ENCODE data around the gene XPO4.

XPO4 gene

GRCh38 chr13:20939662-20940061 is 37.1 kb upstream of the XPO4 start:
- TF ChIP-seq SIN3A (IDR thresholded peaks at IDR 0.05; ENCODE audit: borderline replicate concordance, insufficient read depth, low read length) (no peak), FOXP2 (optimal IDR thresholded peaks at IDR 0.05; ENCODE audit: borderline replicate concordance, extremely low read depth, extremely low read length, insufficient read depth) (no peak), REST (IDR thresholded peaks at IDR 0.05; ENCODE audit: insufficient read depth in 1 of 2, low read depth in 2 of 2, low read length in 2 of 2) (no peak), POLR2AphosphoS5 (IDR thresholded peaks at IDR 0.05; ENCODE audit: low read depth, low read length) (no peak), TAF1 (IDR thresholded peaks at IDR 0.05; ENCODE audit: borderline replicate concordance, insufficient read depth, low read length) (no peak)

- TF ChIP-seq SIN3A (IDR thresholded peaks at IDR 0.05; ENCODE audit: borderline replicate concordance, insufficient read depth, low read length) (no peak), TAF1 (IDR thresholded peaks at IDR 0.05; ENCODE audit: borderline replicate concordance, insufficient read depth, low read length) (no peak), POLR2AphosphoS5 (IDR thresholded peaks at IDR 0.05; ENCODE audit: low read depth, low read length) (no peak), FOXP2 (optimal IDR thresholded peaks at IDR 0.05; ENCODE audit: borderline replicate concordance, extremely low read depth, extremely low read length, insufficient read depth) (no peak), REST (IDR thresholded peaks at IDR 0.05; ENCODE audit: insufficient read depth in 1 of 2, low read depth in 2 of 2, low read length in 2 of 2) (no peak)
Observed at GRCh38 chr13:20938302-20938701, 35.8 kb upstream of the XPO4 start.

- TF ChIP-seq TAF1 (IDR thresholded peaks at IDR 0.05; ENCODE audit: borderline replicate concordance, insufficient read depth, low read length) = no peak
- no peak for TF ChIP-seq FOXP2 (optimal IDR thresholded peaks at IDR 0.05; ENCODE audit: borderline replicate concordance, extremely low read depth, extremely low read length, insufficient read depth)
- TF ChIP-seq POLR2AphosphoS5 (IDR thresholded peaks at IDR 0.05; ENCODE audit: low read depth, low read length) = no peak
- no peak for TF ChIP-seq SIN3A (IDR thresholded peaks at IDR 0.05; ENCODE audit: borderline replicate concordance, insufficient read depth, low read length)
Observed at GRCh38 chr13:20927596-20928257, 25.2 kb upstream of the XPO4 start.

GRCh38 chr13:20924758-20925394 is 22.3 kb upstream of the XPO4 start:
- no peak for TF ChIP-seq SIN3A (IDR thresholded peaks at IDR 0.05; ENCODE audit: borderline replicate concordance, insufficient read depth, low read length)
- no peak for TF ChIP-seq FOXP2 (optimal IDR thresholded peaks at IDR 0.05; ENCODE audit: borderline replicate concordance, extremely low read depth, extremely low read length, insufficient read depth)
- no peak for TF ChIP-seq TAF1 (IDR thresholded peaks at IDR 0.05; ENCODE audit: borderline replicate concordance, insufficient read depth, low read length)
- no peak for TF ChIP-seq POLR2AphosphoS5 (IDR thresholded peaks at IDR 0.05; ENCODE audit: low read depth, low read length)
- TF ChIP-seq REST (IDR thresholded peaks at IDR 0.05; ENCODE audit: insufficient read depth in 1 of 2, low read depth in 2 of 2, low read length in 2 of 2) = no peak

GRCh38 chr13:20923272-20923671 is 20.7 kb upstream of the XPO4 start:
- no peak for TF ChIP-seq SIN3A (IDR thresholded peaks at IDR 0.05; ENCODE audit: borderline replicate concordance, insufficient read depth, low read length)
- TF ChIP-seq REST (IDR thresholded peaks at IDR 0.05; ENCODE audit: insufficient read depth in 1 of 2, low read depth in 2 of 2, low read length in 2 of 2) = no peak
- TF ChIP-seq POLR2AphosphoS5 (IDR thresholded peaks at IDR 0.05; ENCODE audit: low read depth, low read length) = no peak
- no peak for TF ChIP-seq TAF1 (IDR thresholded peaks at IDR 0.05; ENCODE audit: borderline replicate concordance, insufficient read depth, low read length)
- TF ChIP-seq FOXP2 (optimal IDR thresholded peaks at IDR 0.05; ENCODE audit: borderline replicate concordance, extremely low read depth, extremely low read length, insufficient read depth) = no peak
